HFF-Myc (cell line): ENCODE results near the gene NIPSNAP3A.

ENCODE experiments used
- DNase-seq: peaks from one replicate; pipeline ENCODE4 v3.0.0-alpha.2; 2011; ENCODE audit warnings: low read depth; ENCODE audit errors: extremely low read depth
- H3K4me3 ChIP-seq: replicated peaks from 2 replicates; pipeline ENCODE4 v1.5.1; 2011; ENCODE audit warnings: low read depth, mild to moderate bottlenecking, control low read depth, low read length
- TF ChIP-seq, protein P1 (sequence below): IDR thresholded peaks from 2 replicates; pipeline ENCODE4 v1.5.1; 2012; ENCODE audit warnings: mild to moderate bottlenecking, low read depth, low read length, control low read depth; ENCODE audit errors: missing control alignments

The NIPSNAP3A gene

DNA sequence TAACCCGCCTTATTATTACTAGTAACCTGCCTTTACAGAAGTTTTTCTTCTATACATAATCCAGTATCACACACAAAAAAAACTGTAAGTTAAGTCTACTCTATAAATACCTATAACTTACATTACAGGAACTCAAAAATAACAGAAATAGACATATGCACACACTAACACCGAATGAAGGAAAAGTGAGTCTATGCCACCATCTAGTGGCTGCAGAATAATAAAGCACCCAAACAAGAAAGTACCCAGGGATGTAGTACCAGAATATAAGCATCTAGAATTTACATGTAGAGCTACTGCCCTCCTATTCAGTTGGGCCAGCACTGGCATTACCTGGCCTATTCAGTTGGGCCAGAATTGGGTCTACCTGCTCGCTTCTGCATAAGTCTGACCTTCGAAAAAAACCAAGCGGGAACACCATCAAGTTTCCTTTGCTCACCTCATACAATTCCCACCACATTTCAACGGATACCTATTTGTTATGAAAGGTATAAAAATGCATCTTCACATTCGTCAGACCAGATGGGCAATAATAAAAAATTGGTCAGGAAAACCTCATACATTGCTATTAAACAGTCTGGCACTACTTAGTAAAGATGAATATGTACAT is 4.0 kb upstream of the NIPSNAP3A start:
- H3K4me3 ChIP-seq, result no peak overlapping the region
- peak; percentile 44 for DNase-seq
- TF ChIP-seq, protein P1, sequence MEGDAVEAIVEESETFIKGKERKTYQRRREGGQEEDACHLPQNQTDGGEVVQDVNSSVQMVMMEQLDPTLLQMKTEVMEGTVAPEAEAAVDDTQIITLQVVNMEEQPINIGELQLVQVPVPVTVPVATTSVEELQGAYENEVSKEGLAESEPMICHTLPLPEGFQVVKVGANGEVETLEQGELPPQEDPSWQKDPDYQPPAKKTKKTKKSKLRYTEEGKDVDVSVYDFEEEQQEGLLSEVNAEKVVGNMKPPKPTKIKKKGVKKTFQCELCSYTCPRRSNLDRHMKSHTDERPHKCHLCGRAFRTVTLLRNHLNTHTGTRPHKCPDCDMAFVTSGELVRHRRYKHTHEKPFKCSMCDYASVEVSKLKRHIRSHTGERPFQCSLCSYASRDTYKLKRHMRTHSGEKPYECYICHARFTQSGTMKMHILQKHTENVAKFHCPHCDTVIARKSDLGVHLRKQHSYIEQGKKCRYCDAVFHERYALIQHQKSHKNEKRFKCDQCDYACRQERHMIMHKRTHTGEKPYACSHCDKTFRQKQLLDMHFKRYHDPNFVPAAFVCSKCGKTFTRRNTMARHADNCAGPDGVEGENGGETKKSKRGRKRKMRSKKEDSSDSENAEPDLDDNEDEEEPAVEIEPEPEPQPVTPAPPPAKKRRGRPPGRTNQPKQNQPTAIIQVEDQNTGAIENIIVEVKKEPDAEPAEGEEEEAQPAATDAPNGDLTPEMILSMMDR, result peak; percentile 52

DNA sequence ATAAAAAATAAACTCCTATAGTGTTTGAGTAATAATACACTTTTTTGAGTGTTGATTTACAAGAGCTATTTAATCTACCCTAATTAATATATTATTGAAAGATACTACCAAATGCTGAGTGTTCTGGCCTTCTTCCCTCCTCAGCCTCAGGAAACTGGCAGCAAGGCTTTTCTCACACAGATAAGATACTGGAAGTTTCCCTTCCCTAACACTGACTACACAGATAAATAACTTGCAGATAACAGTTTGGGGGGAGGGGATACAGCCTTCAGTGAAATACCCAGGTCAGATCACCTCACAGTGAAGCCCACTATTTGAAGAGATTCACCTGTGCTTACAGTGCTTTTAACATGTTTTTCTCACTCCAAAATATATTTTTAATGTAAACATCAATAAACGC is 1.6 kb upstream of the NIPSNAP3A start:
- DNase-seq, result no peak
- TF ChIP-seq, protein P1, result no peak
- no peak overlapping the region for H3K4me3 ChIP-seq

DNA sequence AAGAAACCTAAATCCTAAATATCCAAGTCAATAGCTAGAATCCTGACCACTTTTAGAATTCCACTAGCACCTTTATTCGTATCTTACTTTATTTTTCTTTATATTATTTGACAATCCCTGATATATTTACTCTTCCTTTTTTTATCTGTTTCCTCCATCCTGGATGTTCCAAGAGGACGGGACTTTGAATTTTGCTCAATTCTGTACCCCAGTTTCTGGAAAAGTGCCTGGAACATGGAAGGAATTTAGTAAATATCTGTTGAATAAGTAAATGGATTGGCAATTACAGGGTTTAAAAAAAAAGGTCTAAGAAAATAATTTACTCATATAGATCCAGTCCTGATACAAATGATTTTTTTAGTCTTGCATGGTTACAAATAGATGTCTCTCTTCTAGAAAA is 1.2 kb upstream of the NIPSNAP3A start:
- no peak for DNase-seq
- TF ChIP-seq, protein P1, result no peak
- no peak overlapping the region for H3K4me3 ChIP-seq

DNA sequence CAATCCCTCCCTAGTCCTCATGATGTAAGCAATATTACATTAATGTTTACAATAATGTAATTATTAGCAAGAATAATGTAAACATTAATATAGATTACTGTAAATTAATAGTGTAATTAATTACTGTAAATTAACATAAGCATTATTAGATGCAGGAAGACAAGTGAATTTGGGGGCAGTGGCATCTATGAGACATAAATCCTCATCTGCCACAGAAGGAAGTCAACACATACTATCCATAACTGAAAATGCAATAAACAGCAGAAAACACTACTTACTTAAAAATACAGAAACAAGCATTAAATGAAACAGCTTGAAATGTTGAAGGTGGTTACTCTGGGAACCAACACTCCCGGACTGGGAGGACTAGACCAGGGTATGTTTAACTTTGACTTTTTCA is 685 bp upstream of the NIPSNAP3A start:
- TF ChIP-seq, protein P1, result no peak
- DNase-seq, result no peak
- peak overlapping the region; percentile 86 for H3K4me3 ChIP-seq

DNA sequence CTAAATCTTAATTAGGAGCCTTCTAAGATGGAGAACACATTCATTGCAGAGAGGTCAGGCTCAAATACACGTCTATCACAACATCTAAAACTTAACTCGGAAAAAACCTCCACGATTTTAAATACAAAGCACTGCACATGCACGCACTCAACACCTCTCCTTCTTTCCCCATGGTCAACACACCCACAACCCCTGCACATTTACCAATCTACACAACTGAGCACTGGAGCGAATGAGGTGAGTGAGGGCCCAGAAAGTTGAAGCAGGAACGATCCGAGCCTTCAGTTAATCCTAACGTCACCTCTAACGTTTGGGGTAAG is 278 bp upstream of the NIPSNAP3A start:
- DNase-seq, result no peak
- TF ChIP-seq, protein P1, result no peak
- peak overlapping the region; percentile 86 for H3K4me3 ChIP-seq

DNA sequence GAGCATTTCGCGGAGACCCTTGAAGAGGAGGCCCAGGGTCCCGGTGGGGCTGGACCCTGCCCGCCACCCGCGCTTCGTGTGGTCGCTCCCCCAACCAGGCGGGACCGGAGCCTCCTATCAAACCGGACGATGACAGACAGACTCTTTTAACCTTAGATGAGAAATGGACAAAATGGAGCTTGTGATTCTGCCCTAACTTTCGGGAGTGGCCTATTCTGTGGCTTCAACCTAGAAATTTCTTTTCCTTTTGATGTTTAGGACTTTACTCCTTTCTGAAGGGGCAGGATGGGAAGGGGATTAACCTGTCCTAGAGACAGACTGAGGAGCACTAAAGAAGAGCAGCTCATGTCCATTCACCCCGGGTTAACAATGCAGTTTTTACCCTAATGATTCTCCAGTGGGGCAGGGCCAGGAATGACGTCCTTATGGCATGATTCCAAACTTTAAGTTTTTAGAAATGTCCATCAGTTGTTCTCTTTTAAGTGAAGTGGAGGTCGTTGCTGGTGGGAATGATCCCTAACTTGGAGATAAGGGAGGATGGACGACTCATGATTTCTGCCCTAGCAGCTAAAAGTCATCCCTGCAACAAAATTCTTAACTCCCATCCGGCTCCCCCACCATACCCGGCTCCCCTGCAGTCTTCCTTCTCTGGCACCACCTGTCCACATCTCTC is 1.0 kb downstream of the NIPSNAP3A start:
- no peak for DNase-seq
- peak overlapping the region; percentile 86 for H3K4me3 ChIP-seq
- TF ChIP-seq, protein P1, result no peak
